ENCODE measurements around the gene SCP2.

The SCP2 gene

GRCh38 chr1:53037159-53037558 lies 110.1 kb downstream of the SCP2 start:
- no peak for DNase-seq (ENCODE audit: low read depth in 2 of 2)

- DNase-seq (ENCODE audit: low read depth in 2 of 2) = no peak
Observed at GRCh38 chr1:53038566-53038965, 111.5 kb downstream of the SCP2 start.

GRCh38 chr1:53043271-53043670 lies 116.2 kb downstream of the SCP2 start:
- DNase-seq (ENCODE audit: low read depth in 2 of 2) = no peak

- no peak for DNase-seq (ENCODE audit: low read depth in 2 of 2)
Observed at GRCh38 chr1:53044926-53045325, 117.8 kb downstream of the SCP2 start.

GRCh38 chr1:53046930-53047329 lies 119.9 kb downstream of the SCP2 start:
- DNase-seq (ENCODE audit: low read depth in 2 of 2) = no peak

- DNase-seq (ENCODE audit: low read depth in 2 of 2) = no peak
Observed at GRCh38 chr1:53047737-53048736, 121.0 kb downstream of the SCP2 start.

- DNase-seq (ENCODE audit: low read depth in 2 of 2) = no peak
Observed at GRCh38 chr1:53048960-53049573, 122.0 kb downstream of the SCP2 start.

- DNase-seq (ENCODE audit: low read depth in 2 of 2) = no peak
Observed at GRCh38 chr1:53049574-53049967, 122.5 kb downstream of the SCP2 start.

GRCh38 chr1:53050310-53050709 lies 123.2 kb downstream of the SCP2 start:
- no peak for DNase-seq (ENCODE audit: low read depth in 2 of 2)

- DNase-seq (ENCODE audit: low read depth in 2 of 2) = no peak
Observed at GRCh38 chr1:53051676-53052075, 124.6 kb downstream of the SCP2 start.

- no peak for DNase-seq (ENCODE audit: low read depth in 2 of 2)
Observed at GRCh38 chr1:53057127-53057526, 130.1 kb downstream of the SCP2 start.

GRCh38 chr1:53060579-53060978 lies 133.5 kb downstream of the SCP2 start:
- DNase-seq (ENCODE audit: low read depth in 2 of 2) = no peak

- no peak for DNase-seq (ENCODE audit: low read depth in 2 of 2)
Observed at GRCh38 chr1:53061123-53061858, 134.2 kb downstream of the SCP2 start.

GRCh38 chr1:53061859-53062707 lies 135.0 kb downstream of the SCP2 start, which contains the start of gene PODN:
TSS of gene PODN (plus strand) at chr1:53062213. CDS start at chr1:53069856, 7,643 bp downstream.
- DNase-seq (ENCODE audit: low read depth in 2 of 2) = no peak

- no peak for DNase-seq (ENCODE audit: low read depth in 2 of 2)
Observed at GRCh38 chr1:53062708-53063591, 135.9 kb downstream of the SCP2 start.

GRCh38 chr1:53063744-53064515 lies 136.9 kb downstream of the SCP2 start:
- no peak for DNase-seq (ENCODE audit: low read depth in 2 of 2)

- DNase-seq (ENCODE audit: low read depth in 2 of 2) = no peak
Observed at GRCh38 chr1:53065391-53065790, 138.3 kb downstream of the SCP2 start.

- DNase-seq (ENCODE audit: low read depth in 2 of 2) = no peak
Observed at GRCh38 chr1:53066488-53066887, 139.4 kb downstream of the SCP2 start.

Data from stimulated activated CD4-positive, alpha-beta T cell treated with anti-CD3 and anti-CD28 coated beads, Interleukin-15, amount 100 ng/mL, for 48 hours (primary cell).